Endodermal cell (in vitro differentiated cells): ENCODE results near the gene TIMD4. TPM values are rescaled to one million over a fixed set of nuclear protein-coding genes. Genes with fewer than 3 reads are reported as not detected.

Experiments
- DNase-seq: peaks from one replicate; pipeline ENCODE4 v3.0.0-alpha.2; 2017
- H3K27ac ChIP-seq: 2 replicates; pipeline ENCODE4 v1.5.1; 2013; ENCODE audit warnings: mild to moderate bottlenecking, low read depth, low read length, moderate library complexity
- H3K27me3 ChIP-seq: 2 replicates; pipeline ENCODE4 v1.6.1; 2013; ENCODE audit warnings: mild to moderate bottlenecking, low read length, moderate library complexity; ENCODE audit not compliant: insufficient read depth, control insufficient read depth, poor library complexity, severe bottlenecking
- H3K36me3 ChIP-seq: 2 replicates; pipeline ENCODE4 v1.7.0; 2013; ENCODE audit warnings: mild to moderate bottlenecking, low read length, moderate library complexity; ENCODE audit not compliant: control insufficient read depth, insufficient read depth
- H3K4me1 ChIP-seq: one replicate; pipeline ENCODE4 v1.7.0; 2013; ENCODE audit warnings: low read length; ENCODE audit not compliant: control insufficient read depth, insufficient read depth
- H3K4me3 ChIP-seq: 2 replicates; pipeline ENCODE4 v1.5.1; 2013; ENCODE audit warnings: mild to moderate bottlenecking, low read length, moderate library complexity
- H3K9ac ChIP-seq: 2 replicates; pipeline ENCODE4 v1.6.1; 2013; ENCODE audit warnings: mild to moderate bottlenecking, low read length, moderate library complexity; ENCODE audit not compliant: poor library complexity, severe bottlenecking; ENCODE audit errors: extremely low read depth
- H3K9me3 ChIP-seq: 2 replicates; pipeline ENCODE4 v1.6.1; 2013; ENCODE audit warnings: mild to moderate bottlenecking, low read length, moderate library complexity; ENCODE audit not compliant: control insufficient read depth
- H3K27ac Mint-ChIP-seq: 2 replicates; pipeline ENCODE4 v1.8.0; 2020; ENCODE audit warnings: mixed read lengths
- H3K27me3 Mint-ChIP-seq: 2 replicates; pipeline ENCODE4 v1.8.0; 2021; ENCODE audit warnings: mild to moderate bottlenecking, mixed read lengths; ENCODE audit not compliant: insufficient read depth
- H3K36me3 Mint-ChIP-seq: 2 replicates; pipeline ENCODE4 v1.8.0; 2020; ENCODE audit warnings: low read depth, mixed read lengths
- H3K4me1 Mint-ChIP-seq: 2 replicates; pipeline ENCODE4 v1.8.0; 2020; ENCODE audit warnings: mixed read lengths
- H3K4me3 Mint-ChIP-seq: 2 replicates; pipeline ENCODE4 v1.8.0; 2020; ENCODE audit warnings: mild to moderate bottlenecking, moderate library complexity, mixed read lengths
- H3K9me3 Mint-ChIP-seq: 2 replicates; pipeline ENCODE4 v1.8.0; 2020; ENCODE audit warnings: mild to moderate bottlenecking, mixed read lengths
- CTCF ChIP-seq: fragments of 200-600 bp; sonication (generic); conservative IDR thresholded peaks from 2 replicates; pipeline ENCODE4 v1.5.0; 2021; ENCODE audit warnings: antibody characterized with exemption, mild to moderate bottlenecking
- WGBS, 2 experiments: methylation state at CpG; one replicate each; pipeline versions ENCODE4 v1.1.5 to v1.1.7; 2013; ENCODE audit warnings: missing lambda C conversion rate in 2 of 2, mixed read lengths in 1 of 2; ENCODE audit not compliant: insufficient coverage in 1 of 2, insufficient read length in 1 of 2; 5-methylcytosine and 5-hydroxymethylcytosine counted together
- total RNA-seq, 2 donors: library from RNA; stranded (reverse); fragmentation: NEBNext Ultra II Directional in 1 of 2; extraction: Animal tissue kit (Norgen Biotek cat#: 25700) in 1 of 2; gene quantifications; 2 replicates in 1 of 2; 3 replicates in 1 of 2; pipeline ENCODE4 v1.2.1, GENCODE V29; 2021

TIMD4 gene
- total RNA-seq, 2 donors from 2014 or later, result not detected

GRCh38 chr5:156870498-156870839 is 92.6 kb downstream of the TIMD4 start:
- DNase-seq, result no peak
- no peaks in the 10 kb centered on the region for H3K27me3 Mint-ChIP-seq
- Histone ChIP-seq H3K27ac (no peak overlapping the region), H3K4me1 (no peaks in the 10 kb centered on the region), H3K9ac (no peak overlapping the region), H3K27me3 (no peaks in the 10 kb centered on the region), H3K9me3 (no peaks in the 10 kb centered on the region), H3K36me3 (no peaks in the 10 kb centered on the region), H3K4me3 (no peak overlapping the region)
- 92 to 100% methylated on average over 1 of the region's 1 CpG for WGBS, 2 experiments
- H3K9me3 Mint-ChIP-seq, result no peaks in the 10 kb centered on the region
- no peak overlapping the region for H3K4me3 Mint-ChIP-seq
- no peak overlapping the region for H3K27ac Mint-ChIP-seq
- H3K4me1 Mint-ChIP-seq, result no peaks in the 10 kb centered on the region
- TF ChIP-seq CTCF, result peak; percentile 53
- H3K36me3 Mint-ChIP-seq, result no peaks in the 10 kb centered on the region

Other genes with a start within 250 kb of the TIMD4 start
- not detected for gene PPP1R2B, start 112.9 kb downstream of the TIMD4 start, total RNA-seq
- under 1 TPM; 0.59 to 0.60 TPM for gene HAVCR1, start 95.9 kb upstream of the TIMD4 start, total RNA-seq
- gene HAVCR2, start 145.8 kb upstream of the TIMD4 start, total RNA-seq, result under 1 TPM; 0.33 to 0.35 TPM
- 10 to 100 TPM; 14.8 to 19.1 TPM for gene MED7, start 179.6 kb upstream of the TIMD4 start, total RNA-seq
- not detected for gene GARIN3, start 203.0 kb upstream of the TIMD4 start, total RNA-seq
- under 1 TPM; 0.31 to 0.38 TPM for gene ITK, start 217.6 kb upstream of the TIMD4 start, total RNA-seq